Activated CD4-positive, alpha-beta T cell treated with anti-CD3 and anti-CD28 coated beads, Interleukin-2, amount 50 U/mL, for 48 hours (primary cell): ENCODE measurements around the gene ANKRD9.
A peak's percentile ranks its signal among the peaks of the same experiment; 100 is the strongest.
"Not testable (repeated sequence)": the region's sequence is repeated elsewhere in the genome, so short reads cannot be mapped to it uniquely, and the experiment has no call there.

Experiments used
- DNase-seq, 2 experiments: peaks; one replicate each; pipeline ENCODE4 v3.0.0-alpha.2; 2020

The ANKRD9 gene, protein sequence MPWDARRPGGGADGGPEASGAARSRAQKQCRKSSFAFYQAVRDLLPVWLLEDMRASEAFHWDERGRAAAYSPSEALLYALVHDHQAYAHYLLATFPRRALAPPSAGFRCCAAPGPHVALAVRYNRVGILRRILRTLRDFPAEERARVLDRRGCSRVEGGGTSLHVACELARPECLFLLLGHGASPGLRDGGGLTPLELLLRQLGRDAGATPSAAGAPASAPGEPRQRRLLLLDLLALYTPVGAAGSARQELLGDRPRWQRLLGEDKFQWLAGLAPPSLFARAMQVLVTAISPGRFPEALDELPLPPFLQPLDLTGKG

DNA sequence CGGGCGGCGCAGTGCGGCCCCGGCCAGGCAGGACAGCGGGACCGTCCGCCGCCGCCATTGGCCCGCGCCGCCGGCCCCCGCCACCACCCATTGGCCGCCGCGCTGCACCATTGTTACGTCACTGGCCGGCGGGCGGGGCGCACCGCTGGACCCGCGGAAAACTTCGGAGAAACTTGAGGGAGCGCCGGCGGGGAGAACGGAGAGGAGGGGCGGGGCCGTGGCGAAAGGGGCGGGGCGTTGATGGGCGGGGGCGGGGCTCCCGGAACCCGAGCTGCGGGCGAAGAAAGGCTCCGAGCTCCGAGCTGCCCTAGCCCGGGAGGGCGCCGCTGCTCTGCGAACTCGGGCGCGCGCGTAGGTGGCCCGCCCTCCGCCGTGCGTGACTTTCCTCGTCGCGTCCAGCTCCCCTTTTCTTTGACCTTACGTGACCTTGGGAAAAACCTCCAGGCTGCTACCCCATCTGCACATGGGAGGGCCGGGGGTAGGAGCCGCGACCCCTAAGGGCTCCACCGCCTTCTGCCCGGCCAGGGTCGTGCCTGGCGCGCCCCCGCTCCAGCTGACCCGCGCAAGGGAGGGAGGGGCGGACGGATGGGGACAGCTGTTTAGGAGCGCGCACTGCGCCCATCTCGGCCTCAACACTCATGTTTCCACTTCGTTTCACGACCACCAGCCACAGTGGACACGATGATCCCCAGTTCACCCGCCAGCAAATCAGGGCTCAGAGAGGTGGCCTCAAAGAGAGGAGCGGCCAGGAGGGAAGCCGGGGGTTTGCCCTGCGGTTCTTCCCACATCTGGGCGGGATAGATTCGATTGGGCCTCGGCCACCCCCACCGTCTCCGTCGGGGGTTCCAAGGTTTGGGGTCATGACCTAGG lies at the start of gene ANKRD9:
Gene ANKRD9 (minus strand): TSS at position 31 of the 870 bp plus-strand sequence. CDS start 1,887 bp downstream, outside the sequence.
- DNase-seq = peak; percentile 93 to 95

- DNase-seq = no peak
Measured at GRCh38 chr14:102558556-102558955, 49.0 kb upstream of the ANKRD9 start.

GRCh38 chr14:102557434-102558226 lies 48.1 kb upstream of the ANKRD9 start:
- DNase-seq = no peak

DNA sequence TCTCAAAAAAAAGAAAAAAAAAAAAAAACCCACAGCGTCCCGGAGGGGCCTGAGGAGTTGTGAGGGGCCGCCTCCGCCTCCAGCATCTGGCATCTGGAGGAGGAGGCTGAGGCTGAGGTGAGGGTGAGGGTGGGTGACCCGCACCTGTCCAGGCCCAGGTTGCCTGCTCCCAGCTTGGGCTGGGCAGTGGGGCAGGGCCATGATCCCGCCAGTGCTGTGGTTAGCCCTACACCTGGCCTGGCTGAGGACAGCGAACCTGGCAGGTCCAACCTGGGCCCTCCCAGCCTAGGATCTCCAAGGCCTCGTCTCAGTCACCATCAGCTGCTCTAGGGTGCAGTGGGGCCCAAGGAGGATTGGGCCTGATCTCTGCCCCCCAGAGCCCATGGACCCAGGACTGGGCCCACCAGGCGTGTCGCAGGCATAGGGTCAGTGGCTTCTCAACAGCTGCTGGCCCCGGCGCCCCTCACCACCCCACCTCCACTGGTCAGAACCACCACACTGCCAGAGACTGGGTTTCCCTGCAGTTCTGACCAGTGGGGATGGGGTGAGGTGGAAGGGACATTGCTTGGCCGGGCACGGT lies 46.6 kb upstream of the ANKRD9 start:
- no peak for DNase-seq

DNA sequence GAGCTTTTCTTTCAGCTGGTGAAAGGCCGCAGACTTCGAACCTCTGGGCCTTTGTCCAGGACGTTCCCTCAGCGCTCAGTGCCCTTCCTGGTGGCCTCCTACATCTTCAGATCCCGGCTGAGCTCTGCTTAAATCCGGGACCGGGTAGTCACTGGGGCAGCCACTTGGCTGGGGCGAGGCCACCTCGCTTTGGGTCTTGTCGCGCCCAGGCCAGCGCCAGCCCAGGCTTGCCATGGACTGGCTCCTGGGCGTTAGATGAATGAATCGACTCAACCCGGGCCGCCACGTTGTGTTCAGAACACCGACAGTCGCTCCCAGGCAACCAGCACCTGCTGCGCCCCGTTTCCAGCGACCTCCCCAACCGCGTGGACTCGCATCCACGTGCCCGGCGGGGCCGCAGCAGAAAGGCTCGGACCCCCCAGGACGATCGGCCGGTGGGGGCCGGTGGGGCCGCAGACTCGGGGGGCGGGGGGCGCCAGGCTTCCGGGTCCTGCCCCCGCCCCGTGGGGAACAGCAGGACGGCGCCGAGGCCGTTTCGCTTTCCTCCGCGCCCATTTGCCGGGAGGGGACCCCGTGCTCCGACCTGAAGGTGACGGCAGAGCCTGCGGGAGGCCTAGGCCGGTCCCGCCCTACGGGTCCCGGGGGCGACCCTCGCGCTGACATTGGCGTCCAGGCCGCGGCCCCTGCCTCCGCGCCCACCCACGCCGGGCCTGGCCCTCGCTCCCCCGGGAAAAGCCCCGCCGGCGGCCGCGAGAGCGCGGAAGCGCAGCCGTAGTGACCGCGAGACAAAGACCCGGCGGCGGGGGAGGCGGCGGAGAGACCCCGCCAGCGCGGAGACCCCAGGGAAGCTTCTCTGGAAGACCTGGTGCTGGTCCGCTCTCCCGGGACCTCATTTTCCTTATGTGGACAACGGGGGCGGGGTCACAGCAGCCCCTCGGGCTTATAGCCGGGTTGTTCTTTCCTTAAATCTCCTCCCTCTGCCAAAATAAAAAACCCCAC lies 45.5 kb upstream of the ANKRD9 start:
- DNase-seq = peak; percentile 52 to 56

- DNase-seq = peak; percentile 56 to 67
Measured at GRCh38 chr14:102551995-102552705, 42.6 kb upstream of the ANKRD9 start.

GRCh38 chr14:102550927-102551401 lies 41.4 kb upstream of the ANKRD9 start:
- not testable (repeated sequence) for DNase-seq

- no peak for DNase-seq
Measured at GRCh38 chr14:102548616-102549240, 39.2 kb upstream of the ANKRD9 start.

DNA sequence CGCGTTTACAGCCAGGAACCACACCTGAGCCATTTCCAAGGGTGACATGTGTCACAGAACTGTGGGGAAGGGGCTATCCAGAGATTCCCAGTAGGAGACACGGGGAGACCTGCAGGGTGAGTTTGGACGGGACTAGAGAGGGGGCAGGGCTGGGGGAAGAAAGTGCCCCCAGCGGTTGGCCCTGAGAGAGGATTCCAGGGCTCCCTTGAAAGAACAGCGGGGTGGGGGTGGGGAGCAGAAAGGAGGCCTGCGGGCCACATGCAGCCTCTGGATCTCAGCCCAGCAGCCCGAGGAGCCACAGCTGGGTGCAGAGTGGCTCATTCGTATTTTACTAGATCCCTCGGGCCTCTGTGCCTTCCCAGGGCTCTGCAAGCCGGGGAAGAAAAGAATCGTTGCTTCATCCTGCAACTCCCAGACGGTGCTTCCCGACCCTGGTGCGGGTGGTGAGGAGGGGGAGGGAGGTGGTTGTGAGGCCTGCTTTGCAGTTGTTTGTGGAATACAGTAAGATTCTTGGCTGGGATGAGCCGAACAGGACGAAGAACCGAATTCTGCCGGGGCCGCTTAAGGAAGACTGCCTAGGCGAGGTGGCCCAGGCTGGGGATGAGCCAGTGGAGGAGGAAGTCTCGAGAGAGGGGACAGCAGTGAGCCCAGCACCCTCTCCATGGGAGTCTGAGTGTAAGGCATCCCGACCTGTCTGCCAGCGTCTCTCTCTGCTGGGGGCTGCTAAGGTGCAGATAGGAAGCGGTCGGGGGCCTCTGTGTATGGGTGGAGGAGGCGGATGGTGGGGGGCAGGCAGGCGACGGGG lies 36.1 kb upstream of the ANKRD9 start:
- DNase-seq = no peak

DNA sequence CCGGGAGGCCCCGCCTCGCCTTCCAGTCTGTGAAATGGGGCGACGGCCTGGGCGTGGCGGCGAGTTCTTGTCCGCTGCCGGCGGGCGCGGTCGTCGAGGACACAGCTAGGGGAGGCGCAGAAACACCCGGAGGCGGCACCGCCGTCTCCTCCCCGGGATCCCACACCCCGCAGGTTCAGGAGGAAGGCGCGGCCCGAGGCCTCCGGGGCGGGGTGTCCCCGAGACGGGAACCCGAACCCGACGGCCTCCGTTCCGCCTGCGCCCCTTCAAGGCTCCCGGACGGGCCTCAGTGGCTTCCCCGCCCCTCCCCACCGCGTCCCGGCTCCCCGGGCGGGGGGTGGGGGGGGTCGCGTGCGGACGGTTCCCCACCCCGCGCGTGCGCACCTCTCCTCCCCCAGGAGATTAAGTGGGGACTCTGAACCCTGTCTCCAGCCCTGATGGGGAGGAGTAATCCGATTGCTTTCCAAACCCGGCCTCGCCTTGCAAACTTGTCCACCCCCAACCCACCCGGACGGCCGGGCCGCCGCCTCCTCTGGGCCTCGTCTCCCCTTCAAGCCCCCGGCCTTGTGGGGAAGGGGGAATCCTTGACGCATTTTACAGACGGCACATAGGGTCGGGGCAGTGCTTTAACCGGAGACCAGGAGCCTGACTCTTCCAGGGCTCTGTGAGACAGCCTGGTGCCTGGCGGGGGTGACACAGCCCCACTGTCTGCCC lies 35.3 kb upstream of the ANKRD9 start:
- peak in 1 of 2 experiments; percentile 34 for DNase-seq

- DNase-seq = no peak
Measured at GRCh38 chr14:102544046-102544746, 34.6 kb upstream of the ANKRD9 start.

DNA sequence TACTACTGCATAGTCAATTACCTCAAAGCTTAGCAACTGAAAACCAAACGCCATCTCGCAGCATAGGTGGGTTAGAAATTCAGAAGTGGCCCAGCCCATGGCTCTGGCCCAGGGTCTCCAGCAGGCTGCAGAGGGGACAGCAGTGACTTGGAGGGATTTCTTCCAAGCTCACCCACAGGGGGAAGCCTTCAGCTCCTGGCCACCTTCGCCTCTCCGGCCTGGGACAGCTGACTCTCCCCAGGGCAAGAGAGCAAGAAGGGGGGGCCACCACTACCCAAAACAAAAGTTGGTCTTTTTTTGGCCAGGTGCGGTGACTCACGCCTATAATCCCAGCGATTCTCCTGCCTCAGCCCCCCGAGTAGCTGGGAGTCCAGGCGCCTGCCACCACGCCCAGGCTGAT lies 32.2 kb upstream of the ANKRD9 start:
- no peak for DNase-seq

- not testable (repeated sequence) for DNase-seq
Measured at GRCh38 chr14:102541029-102541491, 31.5 kb upstream of the ANKRD9 start.

- DNase-seq = no peak
Measured at GRCh38 chr14:102540315-102541028, 30.9 kb upstream of the ANKRD9 start.

- no peak for DNase-seq
Measured at GRCh38 chr14:102539544-102540314, 30.2 kb upstream of the ANKRD9 start.
